ENCODE measurements around the gene PGC. TPM values are rescaled to one million over a fixed set of nuclear protein-coding genes. Genes with fewer than 3 reads are reported as not detected.

The PGC gene
- total and polyA plus RNA-seq, 9 of the 15 experiments (the other 6 are each of a cell fraction or from before 2014, with no cell fraction given), result 0.17 to 0.40 TPM; not detected in 7

- TF ChIP-seq, protein P1, sequence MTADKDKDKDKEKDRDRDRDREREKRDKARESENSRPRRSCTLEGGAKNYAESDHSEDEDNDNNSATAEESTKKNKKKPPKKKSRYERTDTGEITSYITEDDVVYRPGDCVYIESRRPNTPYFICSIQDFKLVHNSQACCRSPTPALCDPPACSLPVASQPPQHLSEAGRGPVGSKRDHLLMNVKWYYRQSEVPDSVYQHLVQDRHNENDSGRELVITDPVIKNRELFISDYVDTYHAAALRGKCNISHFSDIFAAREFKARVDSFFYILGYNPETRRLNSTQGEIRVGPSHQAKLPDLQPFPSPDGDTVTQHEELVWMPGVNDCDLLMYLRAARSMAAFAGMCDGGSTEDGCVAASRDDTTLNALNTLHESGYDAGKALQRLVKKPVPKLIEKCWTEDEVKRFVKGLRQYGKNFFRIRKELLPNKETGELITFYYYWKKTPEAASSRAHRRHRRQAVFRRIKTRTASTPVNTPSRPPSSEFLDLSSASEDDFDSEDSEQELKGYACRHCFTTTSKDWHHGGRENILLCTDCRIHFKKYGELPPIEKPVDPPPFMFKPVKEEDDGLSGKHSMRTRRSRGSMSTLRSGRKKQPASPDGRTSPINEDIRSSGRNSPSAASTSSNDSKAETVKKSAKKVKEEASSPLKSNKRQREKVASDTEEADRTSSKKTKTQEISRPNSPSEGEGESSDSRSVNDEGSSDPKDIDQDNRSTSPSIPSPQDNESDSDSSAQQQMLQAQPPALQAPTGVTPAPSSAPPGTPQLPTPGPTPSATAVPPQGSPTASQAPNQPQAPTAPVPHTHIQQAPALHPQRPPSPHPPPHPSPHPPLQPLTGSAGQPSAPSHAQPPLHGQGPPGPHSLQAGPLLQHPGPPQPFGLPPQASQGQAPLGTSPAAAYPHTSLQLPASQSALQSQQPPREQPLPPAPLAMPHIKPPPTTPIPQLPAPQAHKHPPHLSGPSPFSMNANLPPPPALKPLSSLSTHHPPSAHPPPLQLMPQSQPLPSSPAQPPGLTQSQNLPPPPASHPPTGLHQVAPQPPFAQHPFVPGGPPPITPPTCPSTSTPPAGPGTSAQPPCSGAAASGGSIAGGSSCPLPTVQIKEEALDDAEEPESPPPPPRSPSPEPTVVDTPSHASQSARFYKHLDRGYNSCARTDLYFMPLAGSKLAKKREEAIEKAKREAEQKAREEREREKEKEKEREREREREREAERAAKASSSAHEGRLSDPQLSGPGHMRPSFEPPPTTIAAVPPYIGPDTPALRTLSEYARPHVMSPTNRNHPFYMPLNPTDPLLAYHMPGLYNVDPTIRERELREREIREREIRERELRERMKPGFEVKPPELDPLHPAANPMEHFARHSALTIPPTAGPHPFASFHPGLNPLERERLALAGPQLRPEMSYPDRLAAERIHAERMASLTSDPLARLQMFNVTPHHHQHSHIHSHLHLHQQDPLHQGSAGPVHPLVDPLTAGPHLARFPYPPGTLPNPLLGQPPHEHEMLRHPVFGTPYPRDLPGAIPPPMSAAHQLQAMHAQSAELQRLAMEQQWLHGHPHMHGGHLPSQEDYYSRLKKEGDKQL (CRISPR knock-in tag; IDR thresholded peaks at IDR 0.05; ENCODE audit: borderline replicate concordance), result no peak
- TF ChIP-seq KHSRP (IDR thresholded peaks at IDR 0.05) (no peak), OTX1 (CRISPR knock-in tag; IDR thresholded peaks at IDR 0.05) (no peak), KAT8 (IDR thresholded peaks at IDR 0.05; ENCODE audit: low read depth) (no peak), MCM7 (IDR thresholded peaks at IDR 0.05) (no peak)
Measured at GRCh38 chr6:41708856-41709255, 38.3 kb downstream of the PGC start (continued).
